ENCODE results near the gene ZBTB16. TPM values are rescaled to one million over a fixed set of nuclear protein-coding genes. Genes with fewer than 3 reads are reported as not detected.

ZBTB16 gene
- total and polyA plus RNA-seq, 2 donors (not counting 3 experiments of a cell fraction or from before 2014, with no cell fraction given): 9.8 to 20.3 TPM

DNA sequence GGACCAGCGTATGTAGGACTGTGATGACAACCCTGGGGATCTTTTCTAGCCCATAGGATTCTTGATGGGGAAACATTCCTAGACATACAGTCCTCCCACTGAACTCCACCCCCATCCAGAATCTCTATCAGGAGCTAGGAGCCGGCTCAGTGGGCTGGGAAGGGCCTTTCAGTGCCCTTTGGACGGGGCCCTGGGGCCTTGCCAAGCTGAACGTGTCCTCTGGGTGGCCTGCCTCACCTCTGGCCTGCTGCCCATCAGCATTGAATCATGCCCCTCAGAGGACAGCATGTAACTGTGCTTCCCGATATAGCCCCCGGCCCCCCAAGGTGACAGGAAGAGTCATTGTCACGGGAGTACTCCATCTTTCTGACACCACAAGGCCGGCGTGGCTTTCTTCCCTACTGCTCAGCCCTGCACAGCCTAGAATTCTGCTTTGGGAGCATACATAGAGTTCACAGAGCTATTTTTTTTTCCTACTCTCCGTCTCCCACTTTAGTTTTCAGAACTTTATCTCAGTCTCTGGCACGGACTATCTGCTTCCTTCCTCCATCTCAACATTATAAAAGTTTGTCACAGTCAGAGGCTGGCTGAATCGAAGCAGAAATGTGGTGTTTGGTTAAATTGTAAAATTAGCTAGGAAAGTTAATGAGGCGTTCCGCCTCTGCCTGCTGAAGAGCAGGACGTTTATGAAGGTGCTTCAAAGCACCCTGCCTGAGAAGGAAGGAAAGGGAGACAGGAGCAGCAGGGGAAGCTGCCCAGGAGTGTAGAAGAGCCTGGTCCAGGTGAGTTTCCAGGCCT is 111.9 kb downstream of the ZBTB16 start:
- BruUV-seq (replicated peaks): no TSS peak
- Histone ChIP-seq H3K27ac (ENCODE audit: insufficient read depth, low read depth, low read length) (peak overlapping the region; percentile 57), H3K9ac (replicated peaks; ENCODE audit: extremely low read depth, insufficient read depth, low read length) (peak overlapping the region; percentile 61), H3K4me1 (ENCODE audit: control insufficient read depth, extremely low read depth, insufficient read depth, low read length) (peaks cover 38% of the 10 kb centered on the region), H3K9me1 (replicated peaks; ENCODE audit: control insufficient read depth, extremely low read depth, insufficient read depth, low read length) (no peaks in the 10 kb centered on the region), H3K27me3 (ENCODE audit: control insufficient read depth in 2 of 2, insufficient read depth in 2 of 2, low read length in 2 of 2) (no peaks in the 10 kb centered on the region), H3K4me3 (replicated peaks in 1 of 3; ENCODE audit: insufficient read depth in 1 of 3, low read depth in 1 of 3, low read length in 3 of 3) (no peak overlapping the region), H3K9me3 (replicated peaks; ENCODE audit: control insufficient read depth, insufficient read depth, low read length) (no peaks in the 10 kb centered on the region), H2AFZ (ENCODE audit: low read depth, low read length) (peak overlapping the region; percentile 35), H4K20me1 (replicated peaks; ENCODE audit: control insufficient read depth, extremely low read depth, insufficient read depth, low read length) (no peaks in the 10 kb centered on the region), H3K4me2 (ENCODE audit: insufficient read depth, low read length) (peak overlapping the region; percentile 0), H3K79me2 (ENCODE audit: control insufficient read depth, insufficient read depth, low read length) (no peaks in the 10 kb centered on the region), H3K36me3 (ENCODE audit: control insufficient read depth in 2 of 2, extremely low read depth in 1 of 2, insufficient read depth in 2 of 2, low read length in 2 of 2) (no peaks in the 10 kb centered on the region)
- dilution Hi-C loops (cut with MboI; ENCODE audit: extremely low pct_ligation_motif_present, low sequenced_read_pairs): no loop called here
- ChIA-PET CTCF (interaction anchor here (0.9 to 2.0 kb wide), 5 partner anchors 9 to 90 kb away, joined by 3 to 13 read pairs (median 5); no protein-coding TSS in a partner anchor), POLR2A (interaction anchor here (0.6 to 1.0 kb wide), 2 partner anchors 8 kb away, joined by 3 to 4 read pairs; no protein-coding TSS in a partner anchor)
- FAIRE-seq (peak; percentile 73), DNase-seq (ENCODE audit: low read depth, low spot score) (peak; percentile 65)
- intact Hi-C loops (cut with micrococcal nuclease): loop anchor here (1.0 kb wide), 1 partner anchor 8 kb away; no protein-coding TSS in a partner anchor
- TF ChIP-seq POLR2A (IDR thresholded peaks at IDR 0.05; ENCODE audit: low read depth, low read length) (peak; percentile 25), POLR2AphosphoS5 (IDR thresholded peaks at IDR 0.05; ENCODE audit: insufficient read depth, low read depth, low read length) (peak; percentile 54), FOS (IDR thresholded peaks at IDR 0.05; ENCODE audit: borderline replicate concordance, insufficient read depth, low read length) (no peak), EZH2 (IDR thresholded peaks at IDR 0.05; ENCODE audit: borderline replicate concordance, low read depth, low read length, severe bottlenecking) (no peak), GATA2 (IDR thresholded peaks at IDR 0.05; ENCODE audit: insufficient read depth, insufficient read length, low read depth, low read length) (peak; percentile 53)
- TF ChIP-seq, protein P1, sequence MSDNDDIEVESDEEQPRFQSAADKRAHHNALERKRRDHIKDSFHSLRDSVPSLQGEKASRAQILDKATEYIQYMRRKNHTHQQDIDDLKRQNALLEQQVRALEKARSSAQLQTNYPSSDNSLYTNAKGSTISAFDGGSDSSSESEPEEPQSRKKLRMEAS (IDR thresholded peaks at IDR 0.05; ENCODE audit: insufficient read depth, insufficient read length): no peak

All from endothelial cell of umbilical vein (primary cell).